Skeletal muscle cell (primary cell): Measurements from ENCODE around the gene CHN2.

Experiments used
- DNase-seq: peaks from one replicate; pipeline ENCODE4 v3.0.0-alpha.2; 2010; ENCODE audit warnings: low read depth
- H3K4me3 ChIP-seq: 2 replicates; pipeline ENCODE4 v1.5.1; 2011; ENCODE audit warnings: low read depth, mild to moderate bottlenecking, control low read depth, low read length, moderate library complexity

Gene CHN2

DNA sequence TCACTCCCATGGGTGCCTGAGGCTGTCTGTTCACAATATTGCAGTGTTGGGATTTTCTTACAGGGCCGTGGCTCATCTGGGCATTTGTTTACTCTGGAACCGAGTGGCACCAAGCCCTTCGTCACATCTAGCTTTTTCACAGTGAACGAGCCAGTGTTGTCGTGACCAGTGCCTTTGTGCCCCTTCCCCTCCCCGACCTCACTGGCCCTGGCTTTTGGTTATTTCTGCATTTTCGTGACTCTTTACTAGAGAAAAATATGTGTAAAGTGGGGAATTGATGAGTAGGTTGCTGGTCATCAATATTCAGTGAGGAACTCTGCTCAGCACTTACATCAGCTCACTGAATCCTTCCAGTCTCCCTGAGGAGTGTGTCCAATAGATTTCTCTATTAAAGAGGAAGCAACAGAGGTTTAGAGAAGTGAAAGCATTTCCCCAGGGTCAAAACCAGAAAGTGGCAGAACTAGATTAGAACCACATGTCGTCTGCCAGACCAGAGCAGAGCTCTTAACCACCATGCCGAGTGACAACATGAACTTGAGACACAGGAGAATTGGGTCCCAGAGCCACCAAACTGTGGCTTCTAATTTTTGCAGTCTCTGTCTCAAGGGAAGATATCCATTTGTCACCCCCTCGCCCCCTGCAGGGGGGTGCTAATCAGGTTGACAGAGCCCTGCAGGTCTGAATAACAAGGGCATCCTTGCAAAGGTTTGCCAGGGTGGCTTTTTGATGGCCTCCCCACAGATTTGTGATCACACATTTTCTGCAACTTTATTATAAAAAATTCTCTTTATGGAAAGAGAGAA lies 125.3 kb downstream of the CHN2 start:
- H3K4me3 ChIP-seq = no peak overlapping the region
- DNase-seq = no peak

DNA sequence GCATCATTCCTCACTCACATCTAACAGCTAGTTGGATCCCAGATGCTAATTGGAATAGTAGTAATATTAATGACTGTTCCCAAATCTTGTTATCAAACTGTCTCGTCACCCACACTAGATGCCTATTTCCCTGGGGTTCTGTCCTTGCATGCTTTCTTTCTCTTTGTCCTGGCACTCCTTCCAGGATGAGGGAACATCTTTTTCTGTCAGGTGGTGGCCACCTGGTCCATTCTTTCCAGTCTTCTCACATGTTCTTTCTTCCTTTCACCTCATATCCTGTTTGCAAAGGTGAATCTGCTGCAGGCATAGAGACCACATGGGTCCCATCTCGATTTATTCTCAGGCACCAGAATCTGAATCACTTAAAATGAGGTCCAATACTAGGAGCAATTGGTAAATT lies 126.0 kb downstream of the CHN2 start:
- no peak overlapping the region for H3K4me3 ChIP-seq
- no peak for DNase-seq

GRCh38 chr7:29322023-29322712 lies 127.6 kb downstream of the CHN2 start:
- DNase-seq = no peak
- H3K4me3 ChIP-seq = no peak overlapping the region

DNA sequence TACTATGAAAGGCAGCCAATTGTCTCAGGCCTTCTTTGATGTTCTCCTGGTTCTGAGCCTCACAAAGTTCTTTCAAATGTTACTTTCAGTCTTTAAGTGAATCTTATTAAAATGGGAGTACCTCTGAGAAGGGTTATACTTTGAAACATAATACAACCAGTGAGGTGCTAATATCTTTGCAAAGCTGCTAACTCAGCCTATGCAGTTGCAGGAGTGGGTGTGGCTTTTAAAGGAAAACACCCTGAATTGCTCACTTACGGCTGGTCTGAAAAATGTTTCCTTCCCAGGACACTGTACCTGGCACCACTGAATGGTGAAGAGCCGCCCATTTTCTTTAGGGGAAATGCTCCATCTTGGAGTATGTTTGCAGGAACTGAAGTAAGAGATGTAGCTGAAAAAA lies 130.9 kb downstream of the CHN2 start:
- no peak overlapping the region for H3K4me3 ChIP-seq
- no peak for DNase-seq

DNA sequence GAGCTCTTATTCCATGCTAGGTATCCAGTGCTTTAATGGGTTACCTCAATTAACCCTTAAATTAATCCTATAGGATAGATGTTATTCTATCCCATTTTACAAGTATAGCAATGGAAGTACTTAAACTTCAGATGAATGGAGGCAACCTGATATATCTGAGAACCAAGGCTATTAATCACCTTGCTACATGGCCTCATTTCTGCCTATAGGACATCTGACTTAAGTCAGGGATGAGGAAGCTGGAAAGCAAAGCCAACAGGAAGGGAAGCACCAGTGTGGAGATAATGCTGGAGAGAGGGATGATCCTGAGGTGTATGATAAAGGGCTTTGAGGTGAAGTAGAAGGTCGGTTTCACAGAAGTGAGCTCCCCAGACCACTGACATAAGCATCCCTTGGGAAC lies 132.3 kb downstream of the CHN2 start:
- no peak for DNase-seq
- no peak overlapping the region for H3K4me3 ChIP-seq

- H3K4me3 ChIP-seq = no peak overlapping the region
- DNase-seq = no peak
These were observed 132.9 kb downstream of the CHN2 start for GRCh38 chr7:29327455-29327854.

DNA sequence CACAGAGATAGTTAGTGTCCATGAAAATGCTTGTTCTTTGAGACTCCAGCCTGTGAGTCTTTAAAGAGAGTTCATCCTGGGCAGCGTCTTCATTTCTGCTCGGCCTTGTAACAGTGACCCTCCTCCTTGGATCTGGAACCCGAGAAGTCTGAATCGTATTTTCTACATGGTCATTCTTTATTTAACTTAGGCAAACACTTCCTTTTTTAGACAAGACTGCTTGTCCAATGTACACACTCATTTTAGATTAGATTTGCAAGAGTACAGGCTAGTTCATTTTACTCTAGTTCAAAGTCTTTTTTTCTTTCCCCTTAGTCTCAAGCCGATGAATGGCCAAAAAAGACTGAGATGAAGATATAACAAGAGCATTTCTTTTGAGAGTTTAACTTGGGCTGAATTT lies 133.5 kb downstream of the CHN2 start:
- H3K4me3 ChIP-seq = no peak overlapping the region

GRCh38 chr7:29328811-29329210 lies 134.2 kb downstream of the CHN2 start:
- no peak overlapping the region for H3K4me3 ChIP-seq
- DNase-seq = no peak

More for the DNA sequence above, 133.5 kb downstream of the CHN2 start:
- no peak for DNase-seq

- no peak overlapping the region for H3K4me3 ChIP-seq
- DNase-seq = no peak
These were observed 135.1 kb downstream of the CHN2 start for GRCh38 chr7:29329686-29330085.

DNA sequence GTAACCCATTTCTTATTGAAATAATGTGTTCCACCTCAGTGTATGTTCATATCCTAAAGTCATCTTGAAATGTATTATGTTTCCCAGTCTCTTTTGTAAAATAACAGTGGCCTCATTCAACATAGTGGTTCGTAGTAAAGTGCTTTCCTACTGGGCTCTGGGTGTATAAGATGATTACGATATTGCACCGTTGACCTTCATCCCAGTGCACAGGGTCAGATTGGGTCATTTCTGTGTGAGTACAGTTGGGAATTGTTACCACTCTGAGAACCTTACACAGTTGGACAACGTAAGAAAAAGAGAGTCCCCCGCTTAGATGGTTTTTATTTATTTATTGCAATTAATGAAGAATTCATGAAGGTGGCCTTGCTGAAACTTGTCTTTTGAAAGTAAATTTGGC lies 135.6 kb downstream of the CHN2 start:
- no peak for DNase-seq
- H3K4me3 ChIP-seq = no peak overlapping the region

DNA sequence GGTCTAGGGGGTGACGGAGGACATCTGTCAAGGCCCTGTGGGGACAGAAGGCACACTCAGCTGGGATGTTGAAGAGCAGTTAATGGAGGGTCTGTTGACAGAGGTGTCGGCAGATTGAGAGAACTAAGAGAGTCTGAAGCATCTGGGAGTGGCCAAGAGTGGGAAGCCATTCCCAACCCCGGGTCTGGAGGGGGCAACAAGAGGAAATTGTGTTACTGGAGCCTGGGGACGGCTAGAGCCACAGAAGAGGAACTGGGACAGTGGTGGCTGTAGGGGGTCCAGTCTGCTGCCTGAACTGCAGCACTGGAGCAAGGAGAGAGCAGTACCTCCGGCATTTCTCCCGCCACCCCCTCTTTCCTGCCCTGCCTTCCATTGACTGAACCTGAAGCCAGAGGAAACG lies 136.6 kb downstream of the CHN2 start:
- DNase-seq = no peak
- H3K4me3 ChIP-seq = no peak overlapping the region

DNA sequence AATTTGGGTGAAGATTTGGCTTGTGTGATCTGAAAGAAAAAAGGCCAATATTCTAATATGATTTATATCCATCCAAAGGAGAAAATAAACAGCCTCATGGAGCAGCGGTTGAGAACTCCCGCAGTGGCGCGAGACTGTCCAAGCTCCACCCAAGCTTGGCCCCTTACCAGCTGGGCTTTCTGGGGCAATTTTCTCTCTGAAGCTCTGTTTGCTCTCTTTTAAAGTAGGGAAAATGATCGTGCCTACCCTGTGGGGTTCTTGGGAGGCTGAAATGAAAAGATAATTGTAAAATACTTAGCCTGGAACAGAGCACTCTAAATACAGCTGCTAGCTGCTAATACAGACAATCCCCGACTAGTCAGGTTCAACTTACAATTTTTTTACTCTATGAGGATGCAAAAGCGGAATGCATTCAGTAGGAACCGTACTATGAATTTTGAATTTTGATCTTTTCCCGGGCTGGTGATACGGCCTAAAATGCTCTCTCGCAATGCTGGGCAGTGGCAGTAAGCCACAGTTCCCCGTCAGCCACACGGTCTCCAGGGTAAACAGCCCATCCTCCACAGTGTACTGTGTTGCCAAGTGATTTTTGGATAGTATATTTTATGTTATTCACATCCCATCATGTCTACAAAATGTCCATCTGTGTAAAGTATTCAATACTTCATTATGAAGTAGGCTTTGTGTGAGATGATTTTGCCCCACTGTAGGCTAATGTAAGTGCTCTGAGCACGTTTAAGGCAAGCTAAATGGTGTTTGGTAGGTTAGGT lies 137.7 kb downstream of the CHN2 start:
- no peak for DNase-seq
- no peak overlapping the region for H3K4me3 ChIP-seq

DNA sequence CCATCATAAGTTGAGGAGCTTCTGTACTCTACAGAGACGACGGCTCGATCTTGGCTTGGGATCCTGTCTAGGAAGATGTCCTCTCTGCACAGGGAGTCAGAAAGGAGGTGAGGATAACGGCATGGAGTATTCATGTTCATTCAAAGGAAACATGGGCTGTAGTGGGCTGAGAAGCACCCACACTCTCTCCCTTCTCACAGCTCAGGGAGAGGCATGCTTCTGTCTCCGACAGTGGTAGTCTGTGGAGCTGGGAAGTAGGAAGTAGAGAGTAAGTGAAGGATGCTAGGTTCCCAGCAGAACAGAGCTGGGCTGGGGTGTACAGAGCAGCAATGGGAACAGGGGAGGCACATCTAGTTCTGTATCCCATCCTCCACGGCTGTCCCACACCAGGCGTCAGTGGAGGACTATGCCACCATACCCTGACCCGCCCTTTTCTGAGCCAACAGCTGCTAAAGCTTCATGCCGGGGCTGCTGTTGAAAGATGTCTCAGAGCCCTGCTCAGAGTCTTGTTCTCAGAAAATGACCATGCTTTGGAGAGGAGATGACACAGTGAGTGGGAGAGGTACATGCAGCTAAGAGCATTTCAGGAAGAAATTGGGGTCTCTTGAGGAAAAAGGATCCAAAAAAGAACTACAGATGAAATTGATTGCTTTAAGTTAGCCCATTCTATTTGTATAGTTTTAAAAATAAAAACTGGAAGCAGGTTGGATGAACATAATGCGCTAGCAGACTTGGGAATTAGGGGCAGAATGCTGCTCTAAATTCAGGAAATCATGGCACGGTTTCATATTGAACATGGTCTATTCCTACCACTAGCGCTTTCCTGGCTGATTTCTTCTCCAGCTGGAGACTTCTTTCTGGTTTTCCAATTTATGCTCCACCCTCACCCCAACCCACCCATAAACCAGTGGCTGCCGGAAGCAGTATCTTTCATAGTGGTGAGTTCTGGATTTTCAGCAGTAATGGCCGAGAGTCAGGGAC lies 138.6 kb downstream of the CHN2 start:
- no peak for DNase-seq
- no peak overlapping the region for H3K4me3 ChIP-seq

DNA sequence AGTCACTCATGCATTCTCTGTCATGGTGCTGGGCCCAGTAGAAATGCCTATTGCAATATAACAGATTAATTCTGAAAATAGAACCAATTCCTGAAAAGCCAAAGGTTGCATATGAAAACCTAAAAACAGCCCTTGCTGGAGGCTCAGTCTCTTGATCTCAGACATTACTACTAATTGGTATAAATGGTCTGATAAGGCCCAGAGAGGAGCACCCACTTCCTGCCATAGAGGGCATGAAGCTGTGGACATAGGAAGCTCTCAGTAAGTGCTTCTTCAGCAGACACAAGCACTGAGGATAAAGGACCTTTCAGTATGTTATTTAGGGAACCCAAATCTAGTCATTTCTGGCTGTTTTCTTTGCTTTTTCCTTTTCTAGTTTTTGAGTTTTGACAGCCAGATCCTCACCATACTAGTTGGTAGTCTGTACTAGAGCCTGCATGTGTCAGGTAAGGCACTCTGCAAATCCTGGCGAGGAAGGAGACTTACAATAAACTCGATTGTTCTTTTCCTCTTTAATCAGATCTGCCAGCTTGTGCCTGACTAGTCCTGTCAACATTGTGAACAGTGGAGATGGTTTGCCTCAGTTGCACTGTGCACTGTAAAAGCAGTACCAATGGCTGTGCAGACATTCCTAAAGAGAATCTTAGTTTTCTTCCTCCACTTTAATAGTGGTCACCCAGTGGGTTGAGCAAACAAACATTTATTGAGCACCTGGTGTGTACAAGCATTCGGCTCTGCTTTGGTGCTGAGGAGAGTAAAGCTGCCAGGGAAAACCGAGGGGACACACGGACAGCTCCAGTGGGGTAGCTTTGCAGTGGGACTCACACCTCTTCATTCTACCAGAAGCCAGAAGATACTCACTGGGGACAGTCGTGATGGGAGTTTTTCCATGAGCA lies 140.9 kb downstream of the CHN2 start:
- no peak for DNase-seq
- no peak overlapping the region for H3K4me3 ChIP-seq

- H3K4me3 ChIP-seq = no peak overlapping the region
- no peak for DNase-seq
These were observed 143.1 kb downstream of the CHN2 start for GRCh38 chr7:29337546-29338116.

DNA sequence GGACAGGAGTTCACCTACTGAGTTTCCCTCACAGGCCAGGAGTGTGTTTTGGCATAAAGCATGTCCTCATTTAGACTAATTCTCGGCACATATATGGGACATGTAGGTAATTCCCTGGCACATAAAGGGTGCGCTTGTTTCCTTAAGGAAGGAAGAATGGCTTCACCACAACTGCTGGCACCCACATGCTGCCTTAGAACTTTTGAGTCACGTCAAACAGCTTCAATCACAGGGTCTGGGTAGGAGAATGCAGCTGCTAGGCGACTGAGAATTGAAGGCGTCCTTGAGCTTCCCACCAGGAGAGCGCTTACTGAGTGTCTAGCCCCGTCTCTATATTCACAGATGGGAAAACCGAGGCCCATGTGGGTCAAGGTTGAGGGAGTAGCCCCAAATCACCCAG lies 146.1 kb downstream of the CHN2 start:
- no peak overlapping the region for H3K4me3 ChIP-seq
- DNase-seq = no peak

DNA sequence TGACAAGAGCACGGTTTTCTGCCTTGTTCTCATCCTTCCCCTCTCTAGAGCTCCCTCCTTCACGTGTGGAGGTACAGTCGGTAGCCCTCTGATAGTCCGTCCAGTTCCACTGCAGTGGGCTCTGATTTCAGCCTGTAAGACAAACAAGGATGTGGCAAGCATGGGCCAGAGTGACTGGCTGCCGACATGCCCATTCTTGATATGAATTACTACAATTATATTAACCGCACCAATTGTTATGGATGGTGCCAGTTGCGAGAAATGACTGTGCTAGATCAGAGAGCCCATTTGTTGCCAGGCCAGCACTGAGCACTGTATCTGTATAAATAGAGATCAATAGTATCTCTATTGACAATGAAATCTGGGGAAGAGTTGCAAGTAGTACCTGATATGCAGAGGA lies 146.6 kb downstream of the CHN2 start:
- no peak for DNase-seq
- H3K4me3 ChIP-seq = no peak overlapping the region

DNA sequence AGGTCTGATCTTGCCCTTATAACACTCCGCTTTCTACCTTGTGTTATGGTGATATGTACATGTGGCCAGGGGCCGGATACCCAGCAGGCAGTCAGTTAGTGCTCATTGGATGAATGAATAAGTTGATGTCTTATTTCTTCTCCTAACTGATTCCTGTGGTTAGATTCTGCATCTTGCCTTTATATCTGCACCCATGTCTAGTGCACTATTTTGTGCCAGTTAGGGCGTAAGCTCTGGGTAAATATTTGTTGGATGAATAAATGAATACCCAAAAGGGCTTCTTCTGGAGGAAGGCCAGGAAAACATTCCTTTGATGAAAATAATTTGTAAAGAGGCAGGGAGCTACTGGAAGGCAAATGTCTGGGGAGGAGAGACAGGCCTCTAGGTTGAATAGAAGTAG lies 148.2 kb downstream of the CHN2 start:
- no peak overlapping the region for H3K4me3 ChIP-seq
- DNase-seq = no peak
